ENCODE measurements around the gene SPARCL1.
"Not testable (repeated sequence)": the region's sequence is repeated elsewhere in the genome, so short reads cannot be mapped to it uniquely, and the experiment has no call there.

SPARCL1 gene, protein sequence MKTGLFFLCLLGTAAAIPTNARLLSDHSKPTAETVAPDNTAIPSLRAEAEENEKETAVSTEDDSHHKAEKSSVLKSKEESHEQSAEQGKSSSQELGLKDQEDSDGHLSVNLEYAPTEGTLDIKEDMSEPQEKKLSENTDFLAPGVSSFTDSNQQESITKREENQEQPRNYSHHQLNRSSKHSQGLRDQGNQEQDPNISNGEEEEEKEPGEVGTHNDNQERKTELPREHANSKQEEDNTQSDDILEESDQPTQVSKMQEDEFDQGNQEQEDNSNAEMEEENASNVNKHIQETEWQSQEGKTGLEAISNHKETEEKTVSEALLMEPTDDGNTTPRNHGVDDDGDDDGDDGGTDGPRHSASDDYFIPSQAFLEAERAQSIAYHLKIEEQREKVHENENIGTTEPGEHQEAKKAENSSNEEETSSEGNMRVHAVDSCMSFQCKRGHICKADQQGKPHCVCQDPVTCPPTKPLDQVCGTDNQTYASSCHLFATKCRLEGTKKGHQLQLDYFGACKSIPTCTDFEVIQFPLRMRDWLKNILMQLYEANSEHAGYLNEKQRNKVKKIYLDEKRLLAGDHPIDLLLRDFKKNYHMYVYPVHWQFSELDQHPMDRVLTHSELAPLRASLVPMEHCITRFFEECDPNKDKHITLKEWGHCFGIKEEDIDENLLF

DNA sequence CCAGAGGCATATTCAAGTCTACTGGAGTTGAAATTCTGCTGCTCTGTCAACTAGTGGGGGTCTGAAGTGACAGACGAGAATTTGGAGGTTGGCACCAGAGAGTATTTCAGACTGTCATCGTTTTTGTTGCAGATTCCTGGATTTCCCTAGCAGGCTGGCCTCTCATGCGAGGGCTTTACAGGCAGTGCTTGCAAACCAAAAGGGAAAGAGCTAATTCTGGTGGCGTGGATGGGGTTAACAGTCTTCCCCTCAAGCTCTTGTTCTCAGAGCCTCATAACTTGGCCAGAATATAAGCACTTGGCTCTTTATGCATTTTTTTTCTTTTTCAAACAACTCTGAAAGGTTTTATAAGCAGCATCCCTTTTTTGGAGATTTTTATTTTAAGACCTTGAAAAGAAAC is at the start of gene SPARCL1:
SPARCL1 (minus strand) TSS at position 190 of the 400 bp plus-strand sequence. CDS start 29,802 bp downstream, outside the sequence.
- DNase-seq (ENCODE audit: low read depth), result no peak

DNA sequence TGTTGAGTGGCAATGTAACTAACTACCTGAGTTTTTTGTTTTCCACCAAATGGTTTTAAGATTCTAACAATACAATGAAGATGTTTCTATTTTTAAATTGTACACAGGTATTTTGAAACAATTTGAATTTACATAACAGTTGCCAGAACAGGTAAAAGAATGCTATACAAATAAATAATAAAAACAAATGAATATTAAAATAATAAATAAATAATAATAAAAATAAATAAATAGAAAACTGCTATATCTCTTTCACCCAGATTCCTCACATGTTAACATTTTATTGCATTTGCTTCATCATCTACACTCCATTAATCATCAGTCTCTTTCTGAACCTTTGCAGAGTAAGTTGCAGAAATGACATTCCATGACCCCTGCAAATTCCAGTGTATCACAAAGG is 46.8 kb upstream of the SPARCL1 start:
- no peak for DNase-seq (ENCODE audit: low read depth)

DNA sequence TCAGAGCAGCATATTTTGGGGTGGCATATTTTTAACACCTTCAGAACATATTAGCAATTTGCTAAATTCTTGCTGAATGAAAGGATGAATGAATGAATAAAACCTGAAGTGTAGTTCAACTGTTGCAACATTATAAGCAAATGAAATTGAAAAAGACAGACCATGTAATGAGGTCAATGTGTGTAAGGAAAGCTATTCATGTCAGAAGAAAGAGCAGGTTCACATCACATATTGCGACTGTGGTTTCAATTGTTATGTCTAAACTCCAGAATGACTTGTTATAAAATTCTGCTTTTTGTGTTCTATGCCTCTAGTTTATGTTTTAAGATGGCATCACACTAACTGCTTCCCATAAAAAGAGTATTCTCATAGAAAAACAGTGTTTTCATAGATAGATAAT is 46.2 kb upstream of the SPARCL1 start:
- DNase-seq (ENCODE audit: low read depth), result no peak

DNA sequence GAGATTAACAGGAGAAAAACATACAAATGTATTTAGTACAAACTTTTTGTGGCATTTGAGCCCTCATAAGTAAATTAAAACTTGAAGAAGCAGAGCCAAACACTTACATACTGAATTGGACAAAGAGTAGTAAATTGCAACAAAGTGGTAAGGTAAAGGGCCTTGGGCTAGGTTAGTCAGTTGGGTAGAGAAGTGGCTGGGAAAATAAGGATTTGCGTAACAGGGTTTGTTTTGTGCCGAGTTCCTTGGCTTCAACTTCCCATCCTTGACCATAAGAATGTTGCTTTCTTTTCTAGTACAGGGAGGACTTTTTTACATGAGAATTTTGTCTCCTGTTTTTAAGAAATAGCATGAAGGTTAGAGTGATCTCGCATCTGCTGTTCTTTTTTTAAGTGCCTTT is 45.8 kb upstream of the SPARCL1 start:
- DNase-seq (ENCODE audit: low read depth), result no peak

DNA sequence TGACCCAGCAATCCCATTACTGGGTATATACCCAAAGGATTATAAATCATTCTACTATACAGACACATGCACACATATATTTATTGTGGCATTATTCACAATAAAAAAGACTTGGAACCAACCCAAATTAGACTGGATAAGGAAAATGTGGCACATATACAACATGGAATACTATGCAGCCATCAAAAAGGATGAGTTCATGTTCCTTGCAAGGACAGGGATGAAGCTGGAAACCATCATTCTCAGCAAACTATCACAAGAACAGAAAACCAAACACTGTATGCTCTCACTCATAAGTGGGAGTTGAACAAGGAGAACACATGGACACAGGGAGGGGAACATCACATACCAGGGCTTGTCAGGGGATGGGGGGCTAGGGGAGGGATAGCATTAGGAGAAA is 45.2 kb upstream of the SPARCL1 start:
- DNase-seq (ENCODE audit: low read depth), result not testable (repeated sequence)

DNA sequence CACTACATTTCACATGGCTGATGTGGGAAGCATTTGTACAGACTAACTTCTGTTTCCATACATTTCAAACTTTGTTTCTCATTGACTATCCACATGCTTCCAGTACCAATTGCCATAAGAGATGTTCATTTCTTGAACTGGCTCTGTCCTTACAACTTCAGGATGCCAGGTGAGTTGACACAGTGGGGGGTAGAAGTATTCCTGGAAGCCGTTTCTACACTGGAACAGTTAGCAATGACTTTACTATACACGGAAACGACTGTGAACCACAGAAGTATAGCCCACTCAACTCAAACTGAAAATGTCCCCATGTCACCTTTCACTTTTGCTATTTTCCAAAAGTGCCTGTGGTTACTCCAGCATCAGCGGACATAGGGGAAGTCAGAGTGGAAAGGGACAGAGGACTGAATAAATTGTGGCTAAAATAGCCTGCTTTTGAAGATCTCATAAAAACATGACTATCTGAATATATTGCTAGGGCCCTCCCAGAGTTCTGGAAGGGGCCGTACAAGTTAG is 41.2 kb upstream of the SPARCL1 start:
- no peak for DNase-seq (ENCODE audit: low read depth)

DNA sequence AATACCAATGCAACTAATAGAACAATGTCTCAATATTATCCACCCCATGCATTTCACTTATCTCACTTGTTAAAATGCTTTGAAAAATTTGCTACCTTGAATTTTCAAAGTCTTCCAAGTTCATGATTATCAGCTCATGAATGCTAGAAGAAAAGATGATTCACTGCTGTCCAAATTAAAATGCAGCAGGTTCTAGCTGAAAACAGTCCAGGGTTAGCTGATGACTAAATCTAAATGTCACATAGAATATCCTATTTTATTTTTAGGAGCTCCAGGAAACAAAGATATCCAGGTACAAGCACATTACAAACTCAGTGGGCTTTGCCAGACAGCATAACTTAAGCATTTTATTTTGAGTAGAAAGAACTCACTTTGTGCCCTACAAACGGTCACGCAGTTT is 38.0 kb upstream of the SPARCL1 start:
- no peak for DNase-seq (ENCODE audit: low read depth)

DNA sequence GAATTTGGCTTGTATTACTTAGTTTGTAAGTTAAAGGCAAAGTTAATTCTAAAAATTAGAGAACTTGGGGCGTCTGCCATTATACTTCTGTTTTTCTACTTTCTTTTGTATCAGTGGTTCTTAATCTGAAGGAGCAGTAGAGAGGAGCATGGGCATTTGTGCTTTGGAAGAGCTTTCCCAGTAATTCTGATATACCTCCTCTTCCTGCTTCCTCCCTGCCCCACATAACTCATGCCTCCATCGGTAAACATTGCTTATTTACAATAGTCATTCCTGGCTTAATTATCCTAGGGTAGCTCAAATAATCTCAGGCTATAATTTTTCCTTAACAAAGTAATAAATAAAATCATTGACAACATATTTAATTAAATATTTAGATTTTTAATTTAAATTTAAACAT is 37.1 kb upstream of the SPARCL1 start:
- no peak for DNase-seq (ENCODE audit: low read depth)

DNA sequence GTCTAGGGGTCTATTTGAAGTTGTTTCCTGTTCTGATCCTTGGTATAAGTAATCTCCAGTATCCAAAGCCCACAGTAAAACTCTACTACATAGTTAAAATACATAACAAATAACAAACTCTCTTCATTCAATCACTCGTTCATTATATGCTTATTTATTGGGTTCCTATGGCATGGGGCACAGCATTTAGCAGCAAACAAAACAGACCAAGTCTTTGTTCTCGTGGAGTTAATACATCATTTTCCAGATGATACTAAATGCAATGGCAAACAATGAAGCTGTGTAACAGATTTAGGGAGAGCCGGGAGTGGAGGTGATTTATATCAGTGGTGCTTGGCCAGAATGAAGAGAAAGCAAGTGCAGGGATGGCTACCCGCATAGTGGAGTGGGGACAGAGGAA is 36.6 kb upstream of the SPARCL1 start:
- no peak for DNase-seq (ENCODE audit: low read depth)

DNA sequence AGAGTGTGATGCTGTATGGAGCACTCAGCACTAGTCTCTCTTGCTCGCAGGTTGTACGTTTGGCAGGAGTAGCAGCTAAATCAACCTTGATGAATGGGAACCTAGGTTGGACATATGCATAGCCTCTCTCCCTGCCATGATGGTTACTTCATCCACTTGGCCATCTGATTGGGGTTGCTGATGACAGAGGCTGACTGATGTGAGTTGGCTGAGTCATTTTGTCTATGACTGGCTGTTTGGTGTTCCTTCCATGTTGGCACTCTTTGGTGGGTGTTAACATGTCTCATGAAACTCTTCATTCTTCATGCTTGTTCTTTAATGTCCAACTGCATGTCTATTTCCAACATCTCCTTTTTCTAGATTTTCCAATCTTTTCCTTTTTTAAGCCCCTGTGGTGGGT is 31.6 kb upstream of the SPARCL1 start:
- no peak for DNase-seq (ENCODE audit: low read depth)

DNA sequence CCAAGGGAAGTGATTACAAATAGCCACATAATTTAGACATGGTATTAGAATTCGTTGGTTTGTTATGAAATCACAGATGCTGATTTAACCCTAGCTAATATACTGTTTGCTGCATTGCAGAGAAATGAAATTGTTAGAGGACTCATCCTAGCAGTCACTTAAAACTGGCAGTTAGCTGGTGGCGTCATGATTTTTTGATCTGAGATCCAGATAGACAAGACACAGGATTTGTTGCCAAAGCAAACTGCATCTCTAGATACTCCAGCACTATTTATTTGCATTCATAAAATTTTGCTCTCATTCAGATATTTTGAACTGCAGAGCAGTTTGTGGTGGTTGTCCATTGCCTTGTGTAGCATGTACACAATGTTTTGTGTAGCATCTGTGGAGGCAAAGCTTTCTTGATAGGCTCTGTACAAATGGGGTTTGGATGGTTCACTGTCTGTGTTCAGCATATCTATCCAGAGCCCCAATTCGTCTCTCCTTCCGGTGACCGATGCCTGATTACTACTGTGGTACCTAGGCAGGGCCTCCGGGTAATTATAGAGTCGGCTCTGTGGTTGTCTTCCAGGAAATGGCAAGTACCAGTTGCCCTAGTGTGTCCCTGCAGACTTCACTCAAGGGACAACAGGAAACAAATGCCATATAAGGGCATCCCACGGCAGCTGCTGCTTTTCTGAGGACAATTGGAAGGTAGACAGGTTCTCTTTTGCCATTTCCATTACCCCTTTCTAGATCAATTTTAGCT is 30.1 kb upstream of the SPARCL1 start:
- no peak for DNase-seq (ENCODE audit: low read depth)

DNA sequence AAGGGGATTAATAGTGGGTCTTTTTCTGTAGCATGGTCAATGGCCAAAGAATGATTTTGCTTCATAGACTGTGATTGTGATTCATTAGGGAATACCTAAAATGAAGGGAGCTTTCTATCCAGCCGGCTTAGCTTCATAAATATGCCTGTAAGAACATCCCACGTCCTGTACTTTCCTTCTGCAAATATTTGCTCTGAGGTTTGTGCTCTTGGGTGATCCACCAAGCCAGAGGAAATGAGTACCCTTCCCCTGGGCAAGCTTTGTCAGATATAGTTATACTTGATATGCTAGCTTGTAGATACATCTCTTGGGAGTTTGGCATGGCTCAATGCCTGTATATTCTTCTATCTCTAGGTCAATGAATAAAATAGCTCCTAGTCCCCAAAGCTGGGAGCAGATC is 28.2 kb upstream of the SPARCL1 start:
- DNase-seq (ENCODE audit: low read depth), result no peak

DNA sequence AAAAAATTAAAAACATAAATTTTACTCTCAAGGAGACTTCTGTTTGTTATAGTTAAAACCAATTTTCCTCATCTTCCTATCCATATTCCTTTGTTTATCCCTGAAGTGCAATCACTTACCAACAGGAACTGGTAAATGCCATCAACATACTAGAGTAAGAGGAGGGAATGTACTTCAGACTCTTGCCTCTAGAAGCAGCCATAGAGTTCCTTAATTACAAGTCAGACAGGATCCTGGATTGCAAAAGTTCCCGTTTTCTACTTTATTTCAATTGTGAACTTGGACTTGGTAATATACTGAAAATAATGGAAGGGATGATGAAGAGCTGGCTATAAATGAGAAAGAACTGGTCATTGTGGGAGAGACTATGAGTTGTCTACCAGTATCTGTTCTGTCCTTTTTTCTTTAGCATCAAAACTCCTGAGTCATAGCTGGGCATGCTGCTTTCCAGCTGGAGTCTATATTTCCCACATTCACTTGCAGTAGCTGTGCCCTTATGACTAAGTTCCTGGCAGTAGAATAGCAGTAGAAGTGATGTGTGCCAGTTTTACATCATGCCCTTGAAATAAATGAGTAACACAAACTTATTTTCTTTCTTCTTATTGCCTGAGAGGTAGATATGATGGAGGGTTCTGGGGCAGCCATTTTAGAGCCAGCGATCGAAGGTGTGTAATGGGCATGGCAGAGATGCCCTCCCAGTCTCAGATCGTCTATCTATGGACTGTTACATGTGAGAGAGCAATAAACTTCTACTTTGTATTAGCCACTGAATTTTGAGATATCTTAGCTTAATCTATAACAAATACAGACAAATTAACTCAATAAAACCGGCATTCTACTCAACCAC is 26.8 kb upstream of the SPARCL1 start:
- DNase-seq (ENCODE audit: low read depth), result peak; percentile 75

DNA sequence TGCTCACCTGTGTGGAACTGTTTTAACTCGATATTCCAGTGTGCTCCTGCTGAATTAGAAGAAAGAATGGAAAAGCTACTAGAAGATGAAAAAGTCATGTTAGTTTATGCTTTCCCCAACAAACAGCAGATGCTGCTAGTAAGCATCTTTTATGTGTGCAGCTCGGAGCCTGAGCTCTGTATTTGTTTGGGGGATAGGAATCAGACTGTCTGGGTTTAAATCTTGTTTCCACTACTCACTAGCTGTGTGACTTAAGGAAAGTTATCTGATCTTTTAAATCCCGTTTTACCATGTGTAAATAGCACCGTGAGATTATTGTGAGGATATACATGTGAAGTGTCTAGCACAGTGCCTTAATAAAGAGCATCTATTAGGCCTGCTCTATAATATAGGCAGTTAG is 24.0 kb upstream of the SPARCL1 start:
- DNase-seq (ENCODE audit: low read depth), result no peak

DNA sequence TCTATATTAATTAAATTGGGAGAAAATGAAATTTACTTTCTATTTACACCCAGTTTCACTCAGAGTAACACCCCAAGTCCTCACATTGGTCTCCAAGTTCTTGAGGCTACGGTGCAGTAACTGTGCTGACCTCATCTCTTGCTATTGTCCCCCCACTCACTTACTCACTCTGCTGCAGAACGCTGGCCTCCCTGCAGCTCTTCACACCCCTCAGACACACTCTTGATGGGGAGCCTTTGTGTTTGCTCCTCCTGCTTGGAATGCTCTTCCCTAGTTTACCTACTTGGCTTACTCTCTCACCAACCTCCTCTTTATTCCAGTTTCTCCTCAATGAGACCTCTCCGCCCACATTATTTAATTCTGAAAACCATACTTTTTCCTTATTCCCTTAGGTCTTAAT is 22.2 kb upstream of the SPARCL1 start:
- DNase-seq (ENCODE audit: low read depth), result no peak

DNA sequence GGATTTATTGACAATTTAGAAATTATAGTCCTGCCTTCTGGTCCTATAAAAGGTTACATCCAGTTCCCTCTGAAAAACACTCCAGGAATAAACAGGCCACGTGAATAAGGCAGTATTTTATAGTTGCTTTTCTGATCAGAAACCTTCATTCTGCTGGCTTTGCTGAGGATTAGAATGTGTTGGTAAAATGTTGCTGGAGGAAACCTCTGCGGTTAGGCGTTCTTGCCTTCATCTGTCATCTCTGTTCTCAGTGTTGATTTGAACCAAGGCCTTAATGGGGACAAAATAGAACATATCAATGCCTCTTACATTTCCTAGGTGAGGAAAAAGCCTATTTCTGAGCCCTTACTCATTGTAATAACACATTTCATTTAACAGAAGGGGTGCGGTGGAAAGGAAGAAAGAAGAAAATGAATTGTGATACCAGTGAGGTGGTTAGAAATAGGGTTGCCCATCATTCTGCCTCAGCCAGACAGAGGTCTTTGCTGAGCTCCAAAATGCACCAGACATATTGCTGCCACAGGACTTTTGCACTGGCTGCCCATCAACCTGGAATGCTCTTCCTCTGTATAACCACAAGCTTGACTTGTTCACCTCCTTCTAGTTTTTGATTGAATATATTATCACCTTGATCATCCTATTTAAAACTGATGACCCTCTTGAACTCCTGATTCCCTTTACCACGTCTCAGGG is 18.0 kb upstream of the SPARCL1 start:
- DNase-seq (ENCODE audit: low read depth), result no peak

DNA sequence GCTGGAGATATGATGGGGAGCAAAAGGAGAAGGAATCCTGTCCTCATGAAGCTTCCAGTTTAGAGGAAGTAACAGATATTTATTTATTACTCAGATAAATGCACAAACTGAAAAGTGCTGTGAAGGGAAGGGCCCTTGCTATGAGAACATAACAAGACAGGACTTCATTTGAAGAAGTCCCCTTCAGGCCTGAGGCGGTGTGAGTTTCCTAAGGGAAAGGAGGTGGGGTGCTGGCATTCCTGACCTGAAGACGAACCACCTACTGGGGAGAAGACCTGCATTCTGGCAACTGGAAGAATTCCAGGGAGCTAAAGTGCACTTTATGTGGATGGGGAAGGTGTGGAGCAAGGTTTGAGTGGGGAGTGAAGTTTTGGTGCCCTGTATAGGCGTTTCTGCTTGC is 15.9 kb upstream of the SPARCL1 start:
- DNase-seq (ENCODE audit: low read depth), result no peak

DNA sequence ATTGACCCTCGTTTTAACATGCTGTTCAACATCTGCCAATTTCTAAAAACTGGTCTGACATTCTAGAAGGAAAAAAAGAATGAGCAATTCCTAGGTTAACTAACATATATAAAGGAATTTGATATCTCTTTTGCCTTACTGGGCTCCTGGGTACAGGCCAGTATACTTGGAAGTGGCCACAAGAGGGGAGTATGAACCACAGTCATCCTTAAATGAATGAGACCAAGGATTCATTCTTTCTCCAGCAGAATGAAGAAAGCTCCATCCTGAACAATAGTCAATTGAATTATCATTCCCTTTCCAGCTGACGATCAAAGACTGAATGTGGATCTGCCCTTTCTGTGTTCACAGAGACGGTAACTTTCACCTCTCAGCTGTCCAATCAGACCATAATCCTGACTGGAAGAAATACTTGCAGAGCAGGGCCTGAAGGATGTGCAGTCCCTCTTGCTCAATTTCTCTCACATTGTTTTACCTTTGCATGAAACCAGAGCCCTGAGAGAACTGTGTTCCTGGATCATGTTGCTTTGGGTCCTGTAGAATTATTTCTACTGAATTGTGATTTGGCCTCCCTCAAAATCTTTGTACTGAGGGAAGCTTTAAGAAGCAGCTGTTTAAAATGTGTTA is 14.8 kb upstream of the SPARCL1 start:
- peak; percentile 49 for DNase-seq (ENCODE audit: low read depth)

DNA sequence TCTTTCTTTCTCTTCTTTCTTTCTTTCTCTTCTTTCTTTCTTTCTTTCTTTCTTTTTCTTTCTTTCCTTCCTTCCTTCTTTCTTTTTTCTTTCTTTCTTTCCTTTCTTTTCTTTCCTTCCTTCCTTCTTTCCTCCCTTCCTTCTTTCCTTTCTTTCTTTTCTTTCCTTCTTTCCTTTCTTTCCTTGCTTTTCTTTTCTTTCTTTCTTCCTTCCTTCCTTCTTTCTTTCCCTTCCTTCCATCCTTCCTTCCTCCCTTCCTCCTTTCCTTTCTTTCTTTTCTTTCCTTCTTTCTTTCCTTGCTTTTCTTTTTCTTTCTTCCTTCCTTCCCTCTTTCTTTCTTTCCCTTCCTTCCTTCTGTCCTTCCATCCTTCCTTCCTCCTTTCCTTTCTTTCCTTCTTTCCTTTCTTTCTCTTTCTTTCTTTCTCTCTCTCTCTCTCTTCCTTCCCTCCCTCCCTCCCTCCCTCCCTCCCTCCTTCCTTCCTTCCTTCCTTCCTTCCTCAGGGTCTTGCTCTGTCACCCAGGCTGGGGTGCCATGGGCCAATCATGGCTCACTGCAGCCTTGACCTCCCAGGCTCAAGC is 13.6 kb upstream of the SPARCL1 start:
- no peak for DNase-seq (ENCODE audit: low read depth)

DNA sequence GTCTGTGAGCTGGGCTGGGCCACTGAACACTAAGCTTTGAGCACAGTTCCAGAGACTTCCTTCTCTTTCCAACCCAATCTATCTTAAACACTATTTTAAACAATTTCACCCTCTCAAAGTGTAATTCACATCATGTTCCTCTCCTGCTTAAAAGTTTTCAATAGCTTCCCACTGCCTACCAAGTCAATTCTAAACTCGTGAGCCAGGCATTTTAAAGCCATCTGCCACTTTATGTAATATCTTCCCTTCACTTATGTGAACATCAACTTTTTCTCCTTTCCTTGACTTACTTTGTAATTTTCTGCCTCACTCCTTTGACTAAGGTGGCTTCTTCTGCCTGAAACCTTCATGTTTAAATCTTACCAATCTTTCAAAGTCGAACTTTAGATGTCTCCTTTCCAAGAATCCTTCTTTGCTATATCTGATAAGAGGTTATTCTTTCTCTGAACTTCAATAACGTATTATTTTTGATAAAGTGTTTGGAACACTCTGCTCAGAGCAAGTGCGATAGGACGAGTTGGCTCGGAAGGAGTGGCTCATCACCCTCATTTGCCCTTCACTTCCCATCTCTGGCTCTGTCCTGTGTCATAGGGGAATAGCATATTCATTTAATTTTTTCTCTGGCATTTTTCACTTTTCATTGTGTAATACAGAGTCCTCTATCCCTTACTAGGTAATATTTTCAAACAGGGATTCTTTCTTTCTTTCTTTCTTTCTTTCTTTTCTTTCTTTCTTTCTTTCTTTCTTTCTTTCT is 13.0 kb upstream of the SPARCL1 start:
- no peak for DNase-seq (ENCODE audit: low read depth)
